Sigmoid colon (tissue), 4 donors: ENCODE results near the gene MPPED1.

Source experiments
- CTCF ChIP-seq, 4 experiments: fragments of 450-650 bp in 3 of 4; fragments of 200-600 bp in 1 of 4; IDR thresholded peaks; one replicate each; pipeline ENCODE4 v1.5.1; 2016 to 2019; ENCODE audit warnings: antibody characterized with exemption in 4 of 4, mild to moderate bottlenecking in 3 of 4, moderate library complexity in 2 of 4
- EP300 ChIP-seq, 4 donors: sonication (generic); formaldehyde crosslinking; IDR thresholded peaks; one replicate each; pipeline ENCODE4 v1.6.1; 2017; ENCODE audit warnings: antibody characterized with exemption in 4 of 4
- POLR2A ChIP-seq, 2 donors: fragments of 450-650 bp; IDR thresholded peaks; one replicate each; pipeline ENCODE4 v1.6.1; 2016; ENCODE audit warnings: antibody characterized with exemption in 2 of 2, mild to moderate bottlenecking in 2 of 2, moderate library complexity in 2 of 2
- POLR2AphosphoS5 ChIP-seq, 4 donors: sonication (generic); formaldehyde crosslinking; IDR thresholded peaks; one replicate each; pipeline ENCODE4 v1.6.1; 2017; ENCODE audit warnings: antibody characterized with exemption in 4 of 4

- no peak for TF ChIP-seq CTCF (IDR thresholded peaks at IDR 0.05)
- TF ChIP-seq POLR2AphosphoS5 (IDR thresholded peaks at IDR 0.05) = no peak
- no peak for TF ChIP-seq POLR2A (IDR thresholded peaks at IDR 0.05)
- no peak for TF ChIP-seq EP300 (IDR thresholded peaks at IDR 0.05)
These were observed 79.9 kb downstream of the MPPED1 start for GRCh38 chr22:43491737-43492136.
